ENCODE measurements around the gene FAAH.

DNA sequence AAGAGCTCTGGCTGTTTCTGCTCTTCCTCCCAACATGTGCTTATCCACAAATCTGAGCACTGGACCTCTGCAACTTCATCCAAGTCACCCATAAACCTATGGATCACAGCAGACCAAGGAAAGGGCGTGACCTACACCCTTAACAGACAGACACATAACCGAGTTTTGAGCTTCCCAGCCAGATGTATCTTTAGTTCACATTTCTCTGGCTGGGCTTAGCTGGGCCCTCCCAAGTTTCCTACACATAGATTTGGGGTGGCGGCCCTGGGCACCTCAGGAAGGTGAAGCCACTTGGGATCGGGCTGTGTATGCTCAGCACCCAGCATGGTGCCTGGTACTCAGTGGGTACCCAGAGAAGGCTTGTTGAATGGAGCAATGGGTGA, 26.4 kb downstream of the FAAH start:
- TF ChIP-seq, protein P1, sequence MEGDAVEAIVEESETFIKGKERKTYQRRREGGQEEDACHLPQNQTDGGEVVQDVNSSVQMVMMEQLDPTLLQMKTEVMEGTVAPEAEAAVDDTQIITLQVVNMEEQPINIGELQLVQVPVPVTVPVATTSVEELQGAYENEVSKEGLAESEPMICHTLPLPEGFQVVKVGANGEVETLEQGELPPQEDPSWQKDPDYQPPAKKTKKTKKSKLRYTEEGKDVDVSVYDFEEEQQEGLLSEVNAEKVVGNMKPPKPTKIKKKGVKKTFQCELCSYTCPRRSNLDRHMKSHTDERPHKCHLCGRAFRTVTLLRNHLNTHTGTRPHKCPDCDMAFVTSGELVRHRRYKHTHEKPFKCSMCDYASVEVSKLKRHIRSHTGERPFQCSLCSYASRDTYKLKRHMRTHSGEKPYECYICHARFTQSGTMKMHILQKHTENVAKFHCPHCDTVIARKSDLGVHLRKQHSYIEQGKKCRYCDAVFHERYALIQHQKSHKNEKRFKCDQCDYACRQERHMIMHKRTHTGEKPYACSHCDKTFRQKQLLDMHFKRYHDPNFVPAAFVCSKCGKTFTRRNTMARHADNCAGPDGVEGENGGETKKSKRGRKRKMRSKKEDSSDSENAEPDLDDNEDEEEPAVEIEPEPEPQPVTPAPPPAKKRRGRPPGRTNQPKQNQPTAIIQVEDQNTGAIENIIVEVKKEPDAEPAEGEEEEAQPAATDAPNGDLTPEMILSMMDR (IDR thresholded peaks at IDR 0.05) = no peak
- TF ChIP-seq POLR2A (IDR thresholded peaks at IDR 0.05) (no peak), POLR2AphosphoS5 (IDR thresholded peaks at IDR 0.05) (no peak)
